Activated CD4-positive, alpha-beta T cell treated with anti-CD3 and anti-CD28 coated beads, Interleukin-10, Interleukin-2, amounts not matched to agents 100 ng/mL and 50 ng/mL, durations not matched to agents 16 hours and 8 hours (primary cell): ENCODE data around the gene RDH12.
"Not testable (repeated sequence)": the region's sequence is repeated elsewhere in the genome, so short reads cannot be mapped to it uniquely, and the experiment has no call there.

Source experiments
- DNase-seq: peaks from one replicate; pipeline ENCODE4 v3.0.0-alpha.2; 2020

Gene RDH12

GRCh38 chr14:67709346-67709745, 7.7 kb downstream of the RDH12 start:
- DNase-seq = not testable (repeated sequence)

- DNase-seq = not testable (repeated sequence)
These were observed 8.1 kb downstream of the RDH12 start for GRCh38 chr14:67709796-67710195.

- no peak for DNase-seq
These were observed 8.5 kb downstream of the RDH12 start for GRCh38 chr14:67710209-67710608.

- no peak for DNase-seq
These were observed 15.4 kb downstream of the RDH12 start for GRCh38 chr14:67717048-67717447.

GRCh38 chr14:67718265-67718664, 16.6 kb downstream of the RDH12 start:
- DNase-seq = no peak

- not testable (repeated sequence) for DNase-seq
These were observed 17.7 kb downstream of the RDH12 start for GRCh38 chr14:67719385-67719784.

- DNase-seq = no peak
These were observed 18.2 kb downstream of the RDH12 start for GRCh38 chr14:67719866-67720265.

GRCh38 chr14:67721875-67722274, 20.2 kb downstream of the RDH12 start:
- no peak for DNase-seq

- DNase-seq = no peak
These were observed 20.6 kb downstream of the RDH12 start for GRCh38 chr14:67722293-67722692.

GRCh38 chr14:67725171-67725570, 23.5 kb downstream of the RDH12 start:
- no peak for DNase-seq

GRCh38 chr14:67727361-67727760, 25.7 kb downstream of the RDH12 start:
- no peak for DNase-seq

- no peak for DNase-seq
These were observed 26.6 kb downstream of the RDH12 start for GRCh38 chr14:67728258-67728657.

- DNase-seq = no peak
These were observed 27.6 kb downstream of the RDH12 start for GRCh38 chr14:67729072-67729885.

GRCh38 chr14:67733616-67734015, 31.9 kb downstream of the RDH12 start:
- no peak for DNase-seq

GRCh38 chr14:67734675-67735074, 33.0 kb downstream of the RDH12 start:
- no peak for DNase-seq

GRCh38 chr14:67735336-67736147, 33.9 kb downstream of the RDH12 start:
- no peak for DNase-seq

- no peak for DNase-seq
These were observed 35.1 kb downstream of the RDH12 start for GRCh38 chr14:67736771-67737170.

GRCh38 chr14:67738740-67739504, 37.2 kb downstream of the RDH12 start:
- no peak for DNase-seq

- no peak for DNase-seq
These were observed 42.4 kb downstream of the RDH12 start for GRCh38 chr14:67744046-67744445.

GRCh38 chr14:67746927-67747326, 45.2 kb downstream of the RDH12 start:
- peak; percentile 53 for DNase-seq

GRCh38 chr14:67748312-67748711, 46.6 kb downstream of the RDH12 start:
- no peak for DNase-seq

GRCh38 chr14:67749341-67750084, 47.8 kb downstream of the RDH12 start:
- no peak for DNase-seq

GRCh38 chr14:67756496-67756895, 54.8 kb downstream of the RDH12 start:
- DNase-seq = no peak
